ENCODE measurements around the gene GPRC5D. TPM values are rescaled to one million over a fixed set of nuclear protein-coding genes. Genes with fewer than 3 reads are reported as not detected.
A peak's percentile ranks its signal among the peaks of the same experiment; 100 is the strongest.

GPRC5D gene
- total RNA-seq, 6 donors from 2014 or later: 0.66 to 2.1 TPM; not detected in 4

GRCh38 chr12:12999959-13000615, 48.1 kb upstream of the GPRC5D start, which contains the start of gene HEBP1:
Gene HEBP1 (minus strand): TSS chr12:13000265. CDS start chr12:13000114, 151 bp downstream.
- H3K4me1 ChIP-seq: peaks cover 16 to 42% (median 34%) of the 10 kb centered on the region in 4 donors
- no peaks in the 10 kb centered on the region for H3K9me3 ChIP-seq
- H3K27me3 ChIP-seq: no peaks in the 10 kb centered on the region
- DNase-seq (peak; percentile 97 to 99), ATAC-seq (ENCODE audit: low FRiP score in 2 of 2) (peak; percentile 97 to 98)
- peak within 1 kb of the TSS; percentile 67 to 97 (median 79) for H3K4me3 ChIP-seq
- no peaks in the 10 kb centered on the region for H3K36me3 ChIP-seq
- TF ChIP-seq POLR2AphosphoS5 (IDR thresholded peaks at IDR 0.05) (peak; percentile 88 to 90), POLR2A (IDR thresholded peaks at IDR 0.05) (peak in 3 of 4 donors; percentile 72 to 88 (median 80)), CTCF (IDR thresholded peaks at IDR 0.05) (peak in 3 of 6 experiments; percentile 33 to 45 (median 36)), EP300 (IDR thresholded peaks at IDR 0.05) (no peak)
- WGBS, 2 donors: 0% methylated on average over 3 to 52 of the region's 69 CpGs
- peak within 1 kb of the TSS; percentile 94 to 97 (median 96) for H3K27ac ChIP-seq

- Histone ChIP-seq H3K9me3 (no peaks in the 10 kb centered on the region), H3K4me3 (peak overlapping the region; percentile 67 to 97 (median 79)), H3K27ac (peak overlapping the region; percentile 83 to 96 (median 94)), H3K4me1 (peaks cover 16 to 42% (median 32%) of the 10 kb centered on the region in 4 donors), H3K36me3 (no peaks in the 10 kb centered on the region), H3K27me3 (no peaks in the 10 kb centered on the region)
- ATAC-seq (ENCODE audit: low FRiP score in 2 of 2) (peak in 1 of 2 donors; percentile 2), DNase-seq (no peak)
- TF ChIP-seq POLR2A (IDR thresholded peaks at IDR 0.05) (no peak), CTCF (IDR thresholded peaks at IDR 0.05) (no peak), POLR2AphosphoS5 (IDR thresholded peaks at IDR 0.05) (no peak), EP300 (IDR thresholded peaks at IDR 0.05) (no peak)
- 23 to 26% methylated on average over 22 of the region's 22 CpGs for WGBS, 2 donors
Measured at GRCh38 chr12:12999271-12999958, 47.4 kb upstream of the GPRC5D start.

DNA sequence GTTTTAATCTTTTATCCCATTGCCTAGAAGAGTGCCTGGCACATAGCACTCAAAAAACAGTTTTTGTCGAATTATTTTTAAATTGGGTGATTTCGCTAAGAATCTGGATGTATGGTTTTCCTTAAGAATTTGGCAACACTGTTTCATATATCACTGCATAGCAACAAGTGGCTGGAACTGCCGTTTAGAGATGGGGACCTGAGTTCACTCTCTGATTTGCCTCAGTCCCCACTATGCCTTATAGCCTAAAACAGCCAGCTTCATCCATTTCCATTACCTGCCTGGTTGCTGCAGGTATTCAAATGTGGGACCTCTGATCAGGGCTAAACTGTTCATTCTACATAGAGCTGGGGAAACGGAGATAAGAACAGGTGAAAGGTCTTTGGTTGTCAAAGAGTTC, 46.3 kb upstream of the GPRC5D start:
- no peak for ATAC-seq (ENCODE audit: low FRiP score in 2 of 2)
- H3K4me3 ChIP-seq: no peak overlapping the region

DNA sequence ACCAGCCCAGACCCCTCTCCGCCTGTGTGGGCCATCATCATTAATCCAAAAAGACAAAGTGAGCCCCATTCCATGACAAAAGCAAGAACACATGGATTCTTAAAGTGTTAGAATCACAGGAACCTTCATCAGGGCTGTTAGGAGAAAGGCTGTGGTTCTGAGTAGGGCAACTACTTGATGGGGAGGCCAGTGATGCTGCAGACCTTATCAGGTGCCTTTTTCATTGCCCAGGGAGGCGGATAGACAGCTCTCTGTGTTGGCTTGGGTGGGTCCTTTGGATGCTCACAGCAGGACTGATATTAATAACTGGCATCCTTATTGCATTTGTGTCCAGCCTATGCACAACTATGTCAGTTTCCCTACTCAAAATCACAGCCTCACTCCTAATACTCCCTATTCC, 45.8 kb upstream of the GPRC5D start:
- no peak for TF ChIP-seq CTCF (IDR thresholded peaks at IDR 0.05)
- TF ChIP-seq POLR2AphosphoS5 (IDR thresholded peaks at IDR 0.05): no peak
- TF ChIP-seq POLR2A (IDR thresholded peaks at IDR 0.05): no peak
- no peak for TF ChIP-seq EP300 (IDR thresholded peaks at IDR 0.05)
- WGBS, 2 donors: 67 to 90% methylated on average over 2 of the region's 2 CpGs
- DNase-seq (no peak), ATAC-seq (ENCODE audit: low FRiP score in 2 of 2) (no peak)
- Histone ChIP-seq H3K36me3 (no peaks in the 10 kb centered on the region), H3K27me3 (no peaks in the 10 kb centered on the region), H3K4me1 (peaks cover 18 to 51% (median 29%) of the 10 kb centered on the region in 4 donors), H3K27ac (no peak overlapping the region), H3K4me3 (no peak overlapping the region), H3K9me3 (no peaks in the 10 kb centered on the region)

More for the DNA sequence above, 46.3 kb upstream of the GPRC5D start:
- Histone ChIP-seq H3K27me3 (no peaks in the 10 kb centered on the region), H3K27ac (no peak overlapping the region), H3K36me3 (no peaks in the 10 kb centered on the region), H3K9me3 (no peaks in the 10 kb centered on the region), H3K4me1 (peaks cover 18 to 47% (median 29%) of the 10 kb centered on the region in 4 donors)
- WGBS, 2 donors: 88 to 93% methylated on average over 4 of the region's 4 CpGs
- no peak for DNase-seq
- TF ChIP-seq CTCF (IDR thresholded peaks at IDR 0.05): no peak
- no peak for TF ChIP-seq POLR2AphosphoS5 (IDR thresholded peaks at IDR 0.05)
- TF ChIP-seq EP300 (IDR thresholded peaks at IDR 0.05): no peak
- no peak for TF ChIP-seq POLR2A (IDR thresholded peaks at IDR 0.05)
